Activated T-cell treated with anti-CD3 and anti-CD28 coated beads, Interleukin-2, amount 50 U/mL, for 24 hours (primary cell): ENCODE data around the gene HSD17B8.
"Not testable (repeated sequence)": the region's sequence is repeated elsewhere in the genome, so short reads cannot be mapped to it uniquely, and the experiment has no call there.

Source experiments
- DNase-seq: peaks from one replicate; pipeline ENCODE4 v3.0.0-alpha.2; 2020
- H3K27ac Mint-ChIP-seq: 2 replicates; pipeline ENCODE4 v1.8.0; 2020; ENCODE audit warnings: mild to moderate bottlenecking, mixed read lengths
- H3K27me3 Mint-ChIP-seq: 2 replicates; pipeline ENCODE4 v1.8.0; 2020; ENCODE audit warnings: mixed read lengths
- H3K36me3 Mint-ChIP-seq: 2 replicates; pipeline ENCODE4 v1.8.0; 2020; ENCODE audit warnings: low read depth, mixed read lengths
- H3K4me1 Mint-ChIP-seq: 2 replicates; pipeline ENCODE4 v1.8.0; 2020; ENCODE audit warnings: low read depth, mixed read lengths
- H3K4me3 Mint-ChIP-seq: 2 replicates; pipeline ENCODE4 v1.8.0; 2020; ENCODE audit warnings: mild to moderate bottlenecking, moderate library complexity, mixed read lengths
- H3K9me3 Mint-ChIP-seq: 2 replicates; pipeline ENCODE4 v1.8.0; 2020; ENCODE audit warnings: mixed read lengths

Gene HSD17B8

GRCh38 chr6:33213989-33214335 is 9.5 kb downstream of the HSD17B8 start:
- peak overlapping the region; percentile 65 for H3K4me3 Mint-ChIP-seq
- peaks cover 47% of the 10 kb centered on the region for H3K27me3 Mint-ChIP-seq
- peaks cover 48% of the 10 kb centered on the region for H3K4me1 Mint-ChIP-seq
- no peak for DNase-seq
- H3K36me3 Mint-ChIP-seq = peaks cover 32% of the 10 kb centered on the region
- H3K27ac Mint-ChIP-seq = no peak overlapping the region
- H3K9me3 Mint-ChIP-seq = no peaks in the 10 kb centered on the region

GRCh38 chr6:33215271-33216116 is 11.0 kb downstream of the HSD17B8 start:
- peaks cover 17% of the 10 kb centered on the region for H3K36me3 Mint-ChIP-seq
- DNase-seq = no peak
- H3K27ac Mint-ChIP-seq = no peak overlapping the region
- no peaks in the 10 kb centered on the region for H3K9me3 Mint-ChIP-seq
- no peak overlapping the region for H3K4me3 Mint-ChIP-seq
- peaks cover 52% of the 10 kb centered on the region for H3K27me3 Mint-ChIP-seq
- H3K4me1 Mint-ChIP-seq = peaks cover 34% of the 10 kb centered on the region

- no peak for DNase-seq
- Mint-ChIP-seq H3K27me3 (peaks cover 54% of the 10 kb centered on the region), H3K27ac (no peak overlapping the region), H3K4me1 (peaks cover 32% of the 10 kb centered on the region), H3K36me3 (peaks cover 11% of the 10 kb centered on the region), H3K9me3 (no peaks in the 10 kb centered on the region), H3K4me3 (no peak overlapping the region)
These were observed 11.7 kb downstream of the HSD17B8 start for GRCh38 chr6:33216117-33216649.

GRCh38 chr6:33217246-33217645 is 12.8 kb downstream of the HSD17B8 start:
- H3K27ac Mint-ChIP-seq = no peak overlapping the region

GRCh38 chr6:33217681-33218080 is 13.2 kb downstream of the HSD17B8 start:
- no peak overlapping the region for H3K27ac Mint-ChIP-seq
- H3K4me3 Mint-ChIP-seq = no peak overlapping the region
- H3K36me3 Mint-ChIP-seq = no peaks in the 10 kb centered on the region
- H3K4me1 Mint-ChIP-seq = peaks cover 29% of the 10 kb centered on the region
- no peaks in the 10 kb centered on the region for H3K9me3 Mint-ChIP-seq
- H3K27me3 Mint-ChIP-seq = peaks cover 64% of the 10 kb centered on the region
- no peak for DNase-seq

More at GRCh38 chr6:33217246-33217645, 12.8 kb downstream of the HSD17B8 start:
- H3K9me3 Mint-ChIP-seq = no peaks in the 10 kb centered on the region
- H3K4me3 Mint-ChIP-seq = no peak overlapping the region
- peaks cover 4% of the 10 kb centered on the region for H3K36me3 Mint-ChIP-seq
- H3K4me1 Mint-ChIP-seq = peaks cover 32% of the 10 kb centered on the region
- no peak for DNase-seq
- peaks cover 62% of the 10 kb centered on the region for H3K27me3 Mint-ChIP-seq

- not testable (repeated sequence) for DNase-seq, H3K9me3 Mint-ChIP-seq, H3K27ac Mint-ChIP-seq, H3K4me1 Mint-ChIP-seq, H3K36me3 Mint-ChIP-seq, H3K4me3 Mint-ChIP-seq
- H3K27me3 Mint-ChIP-seq = peaks cover 38% of the 10 kb centered on the region
These were observed 22.2 kb downstream of the HSD17B8 start for GRCh38 chr6:33226503-33227120.

GRCh38 chr6:33235221-33235634 is 30.8 kb downstream of the HSD17B8 start:
- Mint-ChIP-seq H3K4me3 (no peak overlapping the region), H3K9me3 (no peaks in the 10 kb centered on the region), H3K36me3 (no peaks in the 10 kb centered on the region), H3K27ac (no peak overlapping the region), H3K27me3 (peaks cover 28% of the 10 kb centered on the region), H3K4me1 (no peaks in the 10 kb centered on the region)
- no peak for DNase-seq

GRCh38 chr6:33236328-33236727 is 31.9 kb downstream of the HSD17B8 start:
- Mint-ChIP-seq H3K9me3 (no peaks in the 10 kb centered on the region), H3K27ac (no peak overlapping the region), H3K4me3 (no peak overlapping the region), H3K4me1 (peaks cover 3% of the 10 kb centered on the region), H3K36me3 (no peaks in the 10 kb centered on the region), H3K27me3 (peaks cover 26% of the 10 kb centered on the region)
- no peak for DNase-seq

GRCh38 chr6:33236852-33237251 is 32.4 kb downstream of the HSD17B8 start:
- Mint-ChIP-seq H3K27me3 (peaks cover 22% of the 10 kb centered on the region), H3K27ac (no peak overlapping the region), H3K36me3 (no peaks in the 10 kb centered on the region), H3K4me1 (peaks cover 7% of the 10 kb centered on the region), H3K9me3 (no peaks in the 10 kb centered on the region), H3K4me3 (no peak overlapping the region)
- no peak for DNase-seq

- Mint-ChIP-seq H3K27me3 (peaks cover 22% of the 10 kb centered on the region), H3K27ac (no peak overlapping the region), H3K36me3 (no peaks in the 10 kb centered on the region)
These were observed 33.3 kb downstream of the HSD17B8 start for GRCh38 chr6:33237741-33238140.

GRCh38 chr6:33241968-33242367 is 37.5 kb downstream of the HSD17B8 start:
- peaks cover 13% of the 10 kb centered on the region for H3K27me3 Mint-ChIP-seq
- no peaks in the 10 kb centered on the region for H3K9me3 Mint-ChIP-seq

More at GRCh38 chr6:33237741-33238140, 33.3 kb downstream of the HSD17B8 start:
- peaks cover 13% of the 10 kb centered on the region for H3K4me1 Mint-ChIP-seq
- no peak overlapping the region for H3K4me3 Mint-ChIP-seq
- no peak for DNase-seq
- no peaks in the 10 kb centered on the region for H3K9me3 Mint-ChIP-seq

GRCh38 chr6:33243476-33243875 is 39.0 kb downstream of the HSD17B8 start:
- Mint-ChIP-seq H3K36me3 (no peaks in the 10 kb centered on the region), H3K9me3 (no peaks in the 10 kb centered on the region), H3K4me1 (peaks cover 20% of the 10 kb centered on the region), H3K4me3 (no peak overlapping the region), H3K27ac (no peak overlapping the region), H3K27me3 (peaks cover 13% of the 10 kb centered on the region)
- DNase-seq = no peak

More at GRCh38 chr6:33241968-33242367, 37.5 kb downstream of the HSD17B8 start:
- Mint-ChIP-seq H3K4me3 (peak overlapping the region; percentile 10), H3K27ac (peak overlapping the region; percentile 38), H3K36me3 (no peaks in the 10 kb centered on the region), H3K4me1 (peaks cover 13% of the 10 kb centered on the region)
- DNase-seq = no peak

GRCh38 chr6:33247977-33248642 is 43.7 kb downstream of the HSD17B8 start:
- Mint-ChIP-seq H3K4me1 (peaks cover 46% of the 10 kb centered on the region), H3K27me3 (peaks cover 7% of the 10 kb centered on the region), H3K27ac (peak overlapping the region; percentile 95), H3K9me3 (no peaks in the 10 kb centered on the region), H3K36me3 (peaks cover 35% of the 10 kb centered on the region), H3K4me3 (peak overlapping the region; percentile 89)
- DNase-seq = peak; percentile 95

GRCh38 chr6:33248643-33248931 is 44.1 kb downstream of the HSD17B8 start:
- Mint-ChIP-seq H3K36me3 (peaks cover 35% of the 10 kb centered on the region), H3K9me3 (no peaks in the 10 kb centered on the region), H3K27me3 (peaks cover 7% of the 10 kb centered on the region), H3K27ac (peak overlapping the region; percentile 95), H3K4me3 (peak overlapping the region; percentile 89), H3K4me1 (peaks cover 46% of the 10 kb centered on the region)
- DNase-seq = no peak
